DOHH2 (cell line): ENCODE measurements around the gene MSLN.

Source experiments
- CTCF ChIP-seq: fragments of 200-600 bp; sonication (generic); IDR thresholded peaks from one replicate; pipeline ENCODE4 v1.5.1; 2014; ENCODE audit warnings: antibody characterized with exemption, mild to moderate bottlenecking, low read depth, low read length; ENCODE audit not compliant: poor library complexity, severe bottlenecking
- EZH2phosphoT487 ChIP-seq: fragments of 200-600 bp; sonication (generic); IDR thresholded peaks from 2 replicates; pipeline ENCODE4 v1.6.1; 2017; ENCODE audit warnings: borderline replicate concordance, mild to moderate bottlenecking, antibody characterized with exemption, low read length, moderate library complexity, mixed read lengths

GRCh38 chr16:743794-744500 lies 16.6 kb upstream of the MSLN start:
- TF ChIP-seq CTCF (peak; percentile 52), EZH2phosphoT487 (no peak)
